HG03159 (cell line): ENCODE measurements around the gene SCRN2.

Experiments
- ATAC-seq: cut with Tn5 transposase; IDR thresholded peaks from one replicate; pipeline ENCODE4 v1.9.1; 2021; ENCODE audit warnings: mild to moderate bottlenecking, moderate library complexity; ENCODE audit not compliant: unreplicated experiment

SCRN2 gene

DNA sequence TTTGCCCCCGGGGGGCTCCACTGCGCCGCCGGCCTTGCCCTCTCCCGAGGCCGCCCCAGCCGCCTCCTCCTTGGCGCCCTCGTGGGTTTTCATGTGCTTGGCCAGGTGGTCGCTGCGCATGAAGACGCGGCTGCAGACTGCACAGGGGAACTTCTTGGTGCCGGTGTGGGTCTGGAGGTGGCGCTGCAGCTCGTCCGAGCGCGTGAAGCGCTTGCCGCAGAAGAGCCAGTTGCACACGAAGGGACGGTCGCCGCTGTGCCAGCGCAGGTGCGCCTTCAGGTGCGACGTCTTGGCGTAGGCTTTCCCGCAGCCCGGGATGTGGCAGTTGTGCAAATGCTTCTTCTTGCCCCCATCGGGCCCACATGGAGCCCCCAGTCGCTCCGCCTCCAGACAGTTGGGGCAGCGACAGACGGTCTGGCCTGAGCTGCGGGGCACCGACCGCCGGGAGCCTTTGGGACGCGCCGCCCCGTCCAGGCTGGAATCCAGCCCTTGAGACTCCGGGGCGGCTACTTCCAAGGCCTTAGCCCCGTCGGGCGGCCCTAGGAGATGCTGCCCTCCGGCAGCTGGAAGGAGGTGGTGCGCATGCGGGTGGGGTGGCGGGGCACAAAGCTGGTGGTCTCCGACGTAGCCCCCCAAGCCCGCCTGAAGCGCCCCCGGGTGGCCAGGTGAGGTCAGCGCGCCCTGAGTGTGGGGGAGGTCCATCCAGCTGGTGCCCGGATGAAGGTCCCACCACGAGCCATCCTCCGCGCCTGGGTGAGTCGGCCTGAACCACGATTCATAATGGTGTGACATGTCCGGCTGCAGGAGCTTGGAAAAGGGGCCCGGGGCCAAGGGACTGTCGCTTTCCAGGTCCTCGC, 6.5 kb upstream of the SCRN2 start:
- no peak for ATAC-seq

DNA sequence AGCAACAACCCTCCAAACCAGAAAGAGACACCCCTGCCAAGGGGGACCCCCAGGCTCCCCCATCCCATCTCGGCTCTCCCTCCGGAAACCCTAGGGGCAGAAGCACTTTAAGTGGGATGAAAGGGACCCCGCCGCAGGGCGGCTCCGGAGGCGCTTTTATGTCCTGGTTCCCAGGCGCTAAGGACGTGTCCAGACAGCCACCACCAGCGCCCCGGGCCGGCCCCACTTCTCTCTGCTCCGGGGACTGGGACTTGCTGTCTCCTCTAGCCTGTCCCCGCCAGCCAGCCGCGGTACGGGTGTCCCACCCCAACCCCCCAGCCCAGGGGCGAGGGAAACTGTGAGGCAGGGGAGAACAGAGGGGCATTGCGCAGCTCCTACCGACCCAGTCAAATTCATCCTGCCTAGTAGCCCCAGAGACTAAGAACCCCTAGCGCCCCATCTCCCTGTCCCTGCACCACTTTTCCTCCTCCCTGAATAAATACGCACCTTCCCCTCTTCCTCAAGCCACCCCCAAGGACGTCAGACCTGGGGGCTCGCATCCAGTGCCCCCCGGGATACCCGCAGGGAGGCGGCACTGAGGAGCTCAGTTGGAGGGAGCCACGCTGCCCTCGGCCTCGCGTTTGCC, 5.8 kb upstream of the SCRN2 start:
- no peak for ATAC-seq

DNA sequence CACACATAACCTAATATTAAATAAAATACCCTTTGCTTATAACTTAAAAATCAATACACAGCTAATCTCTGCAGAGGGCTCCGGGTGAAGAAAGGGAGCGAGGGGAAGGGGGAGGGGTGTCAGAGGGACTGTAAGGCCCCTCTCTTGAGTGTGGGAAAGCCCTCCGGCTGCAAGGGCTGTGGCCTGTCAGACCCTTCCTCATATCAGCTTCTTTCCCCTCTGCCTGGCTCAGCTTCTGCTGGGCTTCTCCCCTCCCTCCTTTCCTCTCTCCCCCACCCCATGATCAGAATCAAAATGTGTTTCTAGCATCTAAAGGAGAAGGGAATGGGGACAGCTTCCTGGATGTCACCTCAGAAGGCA, 4.6 kb upstream of the SCRN2 start:
- no peak for ATAC-seq

DNA sequence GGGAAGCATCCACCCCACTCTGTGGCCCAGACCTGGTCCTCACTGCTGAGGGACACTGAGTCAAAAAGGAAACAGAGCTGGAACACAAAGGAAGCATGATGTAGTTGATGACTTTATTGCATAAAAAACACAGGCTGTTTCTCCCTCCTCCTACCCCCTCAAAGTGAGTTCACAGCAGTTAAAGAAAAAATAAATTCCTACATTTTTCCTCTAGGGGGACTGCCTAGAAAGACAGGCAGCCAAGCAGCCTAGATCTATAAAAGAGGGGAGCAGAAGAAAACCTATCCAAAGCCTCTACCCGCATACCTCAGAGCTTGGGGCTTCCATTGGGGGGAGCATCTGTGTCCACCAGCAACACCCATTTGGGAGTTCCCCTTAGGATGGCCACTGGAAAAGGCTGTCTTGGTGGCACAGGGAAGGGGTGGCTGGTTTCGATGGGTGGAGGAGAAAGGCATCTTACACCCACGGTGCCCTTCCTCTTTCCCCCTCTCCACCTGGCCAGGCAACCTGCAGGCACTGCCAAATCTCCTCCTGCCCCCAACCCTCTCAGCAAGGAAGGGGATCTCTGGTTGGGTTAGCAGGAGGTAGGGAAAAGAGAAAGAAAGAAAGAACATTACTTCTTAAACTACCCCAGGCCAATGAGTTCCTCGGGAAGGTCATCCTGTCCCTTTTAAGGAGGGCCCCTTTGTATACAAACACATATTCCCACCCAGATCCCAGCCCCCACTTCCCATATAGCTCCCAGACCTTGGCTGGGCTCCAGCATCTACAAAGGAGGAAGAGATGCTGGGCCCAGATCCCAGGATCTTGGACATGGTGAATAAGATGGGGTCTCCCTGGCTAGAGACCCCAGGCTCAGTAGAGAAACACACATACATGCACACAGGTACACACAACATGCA, 4.0 kb upstream of the SCRN2 start:
- ATAC-seq = no peak

DNA sequence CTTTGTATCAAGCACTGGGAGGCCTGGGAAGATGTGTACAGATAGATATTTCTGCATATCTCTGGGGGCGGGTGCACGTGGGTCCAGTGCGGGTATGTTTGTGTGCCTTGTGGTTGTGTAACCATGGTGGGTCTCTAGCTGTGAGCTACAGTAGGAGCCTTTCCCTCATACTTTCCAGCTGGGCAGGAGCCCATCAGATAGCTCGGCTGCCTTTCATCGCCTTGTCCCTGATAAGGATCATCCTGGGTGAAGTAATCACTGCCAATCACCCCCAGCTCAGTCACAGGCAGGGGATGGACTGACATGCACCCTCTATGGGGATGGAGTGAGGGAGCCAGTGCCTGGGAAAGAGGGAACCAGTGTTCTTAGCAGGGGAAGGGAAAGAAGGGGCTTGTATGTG, 3.2 kb upstream of the SCRN2 start:
- no peak for ATAC-seq

DNA sequence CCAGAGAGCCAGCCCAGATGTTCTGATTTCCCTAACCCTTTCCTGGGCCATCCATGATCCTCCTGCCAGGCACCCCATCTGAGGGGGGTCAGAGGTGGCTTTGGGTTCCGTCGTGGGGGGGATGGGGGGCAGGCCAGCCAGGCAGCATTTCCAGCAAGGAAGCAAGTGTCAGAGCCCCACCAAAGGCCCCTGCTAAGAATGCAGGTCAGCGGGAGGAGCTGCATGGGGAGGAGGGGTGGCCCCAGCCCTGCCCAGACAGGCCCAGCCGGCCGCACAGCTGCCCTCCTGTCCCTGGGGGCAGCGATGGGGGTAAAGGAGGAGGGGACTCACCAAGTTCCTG, 2.3 kb upstream of the SCRN2 start:
- ATAC-seq = no peak

DNA sequence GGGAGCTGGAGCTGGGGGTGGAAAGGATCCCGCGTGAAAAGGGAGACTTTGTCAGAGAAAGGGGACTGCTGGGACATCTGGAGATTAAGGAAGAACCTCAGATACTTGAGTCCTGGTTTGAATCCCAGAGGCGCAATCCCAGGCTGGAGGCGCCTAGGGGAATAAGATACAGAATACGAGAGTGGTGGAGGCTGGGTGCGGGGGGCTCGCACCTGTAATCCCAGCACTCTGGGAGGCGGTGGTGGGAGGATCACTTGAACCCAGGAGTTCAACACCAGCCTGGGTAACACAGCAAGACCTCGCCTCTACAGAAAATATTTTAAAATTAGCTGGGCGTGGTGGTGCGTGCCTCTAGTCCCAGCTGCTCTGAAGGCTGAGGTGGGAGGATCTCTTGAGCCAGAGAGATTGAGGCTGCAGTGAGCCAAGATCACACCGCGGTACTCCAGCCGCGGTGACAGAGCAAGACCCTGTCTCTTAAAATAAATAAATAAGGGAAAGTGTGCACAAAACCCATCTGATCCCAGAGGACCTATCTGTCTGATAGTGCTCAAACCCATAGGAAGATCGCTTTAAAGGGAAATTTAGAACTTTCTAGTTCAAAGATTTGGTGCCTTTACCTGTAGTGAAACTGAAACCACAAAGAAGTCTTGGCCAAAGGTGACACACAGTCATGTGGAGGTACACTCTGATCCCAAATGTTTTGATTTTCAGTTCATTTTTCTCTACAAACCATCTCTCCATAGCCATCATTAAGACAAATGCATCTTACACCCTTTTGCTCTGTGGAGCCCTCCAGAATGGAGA, 617 bp upstream of the SCRN2 start:
- ATAC-seq = no peak

DNA sequence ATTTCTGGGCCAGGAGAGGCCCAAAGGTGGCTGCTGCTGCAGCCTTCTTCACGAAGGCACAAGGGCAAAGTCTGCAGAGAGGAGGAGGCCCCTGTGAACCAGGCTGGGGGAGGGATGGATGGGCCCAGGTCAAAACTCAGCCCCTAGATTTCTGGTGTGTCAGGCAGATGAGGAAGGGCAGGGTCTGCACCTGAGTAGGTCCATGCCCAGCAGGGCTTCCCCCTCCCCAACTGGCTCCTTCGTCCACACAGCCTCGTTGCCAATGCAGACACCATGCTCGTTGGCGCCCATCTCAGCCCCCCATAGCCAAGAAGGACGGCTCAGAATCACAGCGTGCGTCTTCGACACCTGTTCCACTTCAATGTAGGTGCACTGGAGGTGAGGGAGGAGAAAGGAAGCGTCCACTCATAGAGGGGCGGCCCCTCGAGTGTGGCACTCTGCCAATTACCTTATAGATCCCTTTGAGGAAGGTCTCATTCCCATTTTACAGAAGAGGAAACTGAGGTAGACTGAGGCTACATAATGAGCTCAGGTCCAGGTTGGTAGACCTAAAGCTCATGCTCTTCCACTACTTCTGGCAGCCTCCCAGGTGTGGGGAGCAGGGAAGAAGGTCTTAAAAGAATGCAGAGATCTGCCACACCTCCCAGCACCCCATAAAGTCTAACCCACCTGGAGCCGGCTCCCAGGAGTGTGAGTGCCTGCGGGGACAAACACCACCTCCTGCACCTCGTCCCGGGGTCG, 902 bp downstream of the SCRN2 start:
- no peak for ATAC-seq

DNA sequence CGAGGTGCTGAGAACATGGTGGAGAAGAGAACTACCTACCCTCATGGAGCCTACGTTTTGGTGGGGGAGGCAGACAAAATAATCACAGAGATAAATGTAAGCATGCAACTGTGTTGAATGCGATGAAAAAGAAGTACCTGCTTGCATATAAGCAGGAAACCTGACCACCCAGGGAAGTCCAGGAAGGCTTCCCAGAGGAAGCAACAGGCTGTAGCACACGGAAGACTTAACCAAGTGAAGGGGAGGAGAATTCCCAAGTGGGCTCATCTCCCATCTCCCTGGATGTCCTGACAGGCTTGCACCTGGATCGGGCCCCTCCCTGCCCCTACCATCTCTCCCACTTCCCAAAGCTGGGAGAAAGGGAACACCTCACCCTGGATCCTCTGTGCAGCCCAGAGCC, 2.0 kb downstream of the SCRN2 start:
- ATAC-seq = no peak

DNA sequence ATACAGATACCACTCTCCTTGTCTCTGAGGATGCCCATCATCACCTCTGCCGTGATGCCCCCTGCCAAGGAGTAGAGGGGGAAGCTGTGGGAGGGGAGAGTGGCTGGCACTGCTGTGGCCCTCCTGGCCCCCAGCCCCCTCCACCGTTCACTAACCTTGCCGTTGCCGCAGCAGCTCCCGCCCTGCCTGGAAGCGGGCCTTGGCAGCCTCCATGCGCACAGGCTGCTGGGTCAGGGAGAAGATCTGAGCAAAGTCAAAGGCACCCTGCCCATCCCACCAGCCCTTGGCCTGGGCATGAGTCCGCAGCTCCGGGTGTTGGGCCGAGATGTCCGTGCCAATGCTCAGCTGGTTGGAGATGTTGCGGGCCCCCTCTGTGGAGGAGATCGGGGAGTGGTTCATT, 2.4 kb downstream of the SCRN2 start:
- ATAC-seq = no peak

DNA sequence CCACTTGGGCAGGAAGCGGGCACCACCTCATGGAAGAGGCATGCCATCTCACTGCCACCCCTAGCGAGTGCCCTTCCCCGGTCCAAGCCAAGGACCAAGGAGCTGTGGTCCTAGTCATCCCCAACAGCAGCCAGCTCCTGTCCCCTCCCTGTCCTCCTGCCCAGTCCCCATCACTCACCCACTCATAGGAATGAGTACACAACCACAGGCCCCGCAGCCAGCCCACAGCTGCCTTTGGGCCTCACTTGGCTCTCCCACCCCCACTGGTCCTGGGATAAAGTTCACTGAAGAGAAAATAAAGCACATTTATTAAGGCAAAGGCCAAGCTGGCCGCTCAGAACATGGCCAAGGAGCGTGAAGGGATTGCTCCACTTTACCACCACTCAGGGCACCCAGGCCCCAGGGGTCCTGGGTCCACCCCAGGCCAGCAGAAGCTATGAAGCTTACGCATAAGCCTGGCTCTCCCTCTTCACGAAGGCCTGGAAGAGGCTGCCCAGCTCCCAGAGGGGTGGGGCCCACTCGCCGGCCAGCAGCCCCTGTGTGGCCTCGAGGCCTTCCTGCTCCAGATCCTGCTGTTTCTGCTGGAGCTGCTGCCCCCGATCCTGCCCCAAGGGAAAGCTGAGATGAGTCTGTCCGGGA, 3.6 kb downstream of the SCRN2 start:
- no peak for ATAC-seq

DNA sequence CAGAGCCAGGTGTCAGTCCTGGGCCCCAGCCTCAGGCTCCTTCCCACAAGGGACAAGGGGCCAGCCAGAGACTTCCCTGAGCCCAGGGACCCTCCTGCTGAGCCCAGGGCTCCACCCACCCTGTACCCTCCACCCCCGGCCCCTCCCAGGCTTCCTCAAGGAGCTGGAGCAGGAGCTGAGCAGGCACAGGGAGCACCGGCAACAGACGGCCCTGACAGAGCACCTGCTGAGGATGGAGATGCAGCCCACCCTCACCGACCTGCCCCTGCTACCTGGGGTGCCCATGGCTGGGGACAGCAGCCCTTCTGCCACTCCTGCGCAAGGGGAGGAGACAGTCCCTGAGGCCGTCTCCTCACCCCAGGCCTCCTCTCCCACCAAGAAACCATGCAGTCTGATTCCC, 4.5 kb downstream of the SCRN2 start:
- no peak for ATAC-seq

DNA sequence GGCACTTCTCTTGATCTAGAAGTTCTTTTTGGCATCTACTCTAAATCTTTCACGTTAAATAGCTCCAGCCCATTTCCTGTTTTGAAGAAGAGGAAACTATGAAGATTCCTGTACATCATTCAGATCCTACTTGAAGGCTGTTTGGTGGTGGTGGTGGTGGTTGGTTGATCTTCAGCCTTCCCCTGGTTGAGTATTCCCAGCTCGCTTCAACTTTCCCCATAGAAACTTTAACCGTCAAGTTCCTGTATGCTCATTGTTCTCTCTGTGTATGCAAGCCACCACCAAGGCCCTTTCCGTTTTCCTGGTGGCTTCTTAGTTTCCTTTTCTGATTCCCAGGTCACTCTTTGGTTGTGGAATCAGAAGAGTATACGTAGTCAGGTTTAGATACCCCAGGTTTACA, 6.3 kb downstream of the SCRN2 start:
- no peak for ATAC-seq

DNA sequence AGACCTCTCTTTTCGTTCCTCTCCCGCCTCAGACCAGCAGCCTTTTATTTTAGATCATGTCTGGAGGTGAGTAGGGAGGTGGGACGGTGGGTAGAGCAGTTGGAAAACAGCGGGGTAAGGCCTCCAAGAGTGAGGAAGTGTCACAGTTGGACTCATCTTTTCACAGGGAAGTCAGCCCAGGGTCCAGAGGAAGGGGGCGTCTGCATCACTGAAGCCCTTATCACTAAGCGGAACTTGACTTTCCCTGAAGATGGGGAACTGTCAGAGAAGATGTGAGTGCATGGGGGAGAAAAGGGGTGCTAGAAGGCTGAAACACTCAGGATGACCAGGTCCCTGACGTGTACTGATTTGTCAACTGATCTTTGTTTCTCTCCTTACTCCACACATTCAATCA, 9.1 kb downstream of the SCRN2 start:
- no peak for ATAC-seq

DNA sequence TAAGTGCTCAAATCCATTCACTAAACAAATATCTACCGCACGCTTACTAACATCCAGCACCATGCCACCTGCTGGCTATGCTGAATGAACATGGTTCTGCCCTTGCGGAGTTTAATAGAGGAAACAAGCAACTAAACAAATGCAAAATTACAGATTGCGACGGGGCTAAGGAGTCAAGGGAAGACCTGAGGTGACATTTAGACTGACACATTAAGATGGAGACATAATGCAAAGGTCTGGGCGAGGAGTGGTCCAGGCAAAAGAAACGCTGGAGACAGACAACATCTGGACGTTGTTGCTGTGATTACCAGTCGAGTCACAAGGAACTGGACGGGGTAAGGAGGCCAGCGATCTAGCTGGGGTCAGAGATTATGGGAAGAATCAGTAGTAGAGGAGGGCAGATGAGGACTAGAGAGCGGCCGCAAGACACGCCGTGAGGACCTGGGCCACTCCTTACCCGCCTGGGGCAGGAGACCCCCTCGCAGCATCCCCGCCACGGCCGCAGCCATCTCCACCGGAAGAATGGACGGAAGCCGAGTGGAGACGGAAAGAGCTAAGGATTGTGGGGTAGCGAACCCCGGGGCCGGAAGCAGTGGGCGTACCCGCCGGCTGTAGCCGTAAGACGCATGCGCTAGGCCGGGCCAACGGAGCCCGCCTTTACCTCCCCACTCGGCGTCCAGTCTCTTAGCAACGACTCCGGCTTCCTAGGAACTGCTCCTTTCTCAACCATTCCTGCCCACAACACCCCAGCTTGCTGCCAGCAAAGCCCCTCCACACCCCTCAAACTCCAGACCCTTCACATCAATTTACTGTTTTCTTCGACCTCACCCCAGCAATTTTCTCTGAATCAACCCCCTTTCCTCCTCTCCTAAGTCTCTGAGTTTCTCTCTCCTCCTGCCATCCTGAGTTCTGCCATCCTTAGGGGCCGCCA, 9.8 kb downstream of the SCRN2 start, which contains the start of the genes LRRC46 and MRPL10:
TSS of gene LRRC46 (plus strand) at position 668 of the 931 bp plus-strand sequence. CDS start 320 bp downstream, outside the sequence.
TSS of gene MRPL10 (minus strand) at position 539 of the 931 bp plus-strand sequence. CDS start at position 509, 30 bp downstream.
- ATAC-seq = peak; percentile 87

DNA sequence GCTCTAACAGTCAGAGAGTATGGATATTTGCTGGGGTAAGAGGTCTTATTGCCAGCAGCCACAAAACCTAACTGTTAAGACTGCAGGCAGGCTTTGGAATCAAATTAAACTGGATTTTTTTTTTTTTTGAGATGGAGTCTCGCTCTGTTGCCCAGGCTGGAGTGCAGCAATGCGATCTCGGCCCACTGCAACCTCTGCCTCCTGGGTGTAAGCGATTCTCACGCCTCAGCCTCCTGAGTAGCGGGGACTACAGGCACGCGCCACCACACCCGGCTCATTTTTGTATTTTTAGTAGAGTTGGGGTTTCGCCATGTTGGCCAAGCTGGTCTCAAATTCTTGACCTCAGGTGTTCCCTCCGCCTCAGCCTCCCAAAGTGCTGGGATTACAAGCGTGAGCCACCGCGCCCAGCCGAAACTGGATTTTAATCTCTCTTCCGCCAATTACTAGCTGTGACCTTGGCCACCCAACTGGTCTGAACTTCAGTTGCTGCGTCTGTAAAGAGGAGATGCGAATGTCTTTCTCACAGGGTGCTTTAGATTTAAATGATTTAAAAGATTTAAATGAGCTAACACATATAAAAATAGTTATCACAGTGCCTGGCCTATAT, 10.6 kb downstream of the SCRN2 start:
- ATAC-seq = no peak

DNA sequence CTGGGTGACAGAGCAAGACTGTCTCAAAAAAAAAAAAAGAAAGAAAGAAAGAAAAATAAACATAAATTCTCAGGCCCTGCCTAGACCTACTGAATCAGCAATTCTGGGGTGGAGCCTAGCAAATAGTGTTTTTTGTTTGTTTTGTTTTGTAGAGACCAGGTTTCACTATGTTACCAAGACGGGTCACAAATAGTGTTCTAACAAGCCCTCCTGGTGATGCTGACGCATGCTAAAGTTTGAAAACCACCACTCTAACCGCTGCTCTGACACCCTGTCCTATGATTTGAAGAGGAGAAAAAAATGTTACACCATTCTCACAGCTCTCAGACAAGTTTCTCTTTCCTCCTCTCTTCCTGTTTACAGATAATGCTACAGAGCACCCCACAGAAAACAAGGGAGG, 11.2 kb downstream of the SCRN2 start:
- ATAC-seq = no peak

DNA sequence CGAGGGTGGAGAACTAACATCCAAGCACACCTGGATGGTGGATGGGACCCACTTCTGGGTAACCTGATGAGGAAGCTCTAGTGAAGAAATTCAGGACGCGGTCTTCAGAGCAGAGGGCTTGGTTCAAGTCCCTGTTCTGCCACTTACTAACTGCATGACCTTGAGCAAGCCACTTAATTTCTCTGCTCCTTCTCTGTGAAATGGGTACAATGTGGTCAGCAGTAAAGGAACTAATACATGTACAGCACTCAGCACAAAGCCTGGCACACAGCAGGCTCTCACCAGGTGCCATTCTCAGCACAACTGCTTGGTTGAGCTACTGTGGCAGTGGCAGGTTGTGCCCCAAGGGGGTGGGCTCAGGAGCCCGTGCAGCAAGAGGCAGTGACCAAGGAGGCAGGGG, 17.6 kb downstream of the SCRN2 start:
- no peak for ATAC-seq
